GM12878 (cell line): ENCODE data around the gene ZBTB5. TPM values are rescaled to one million over a fixed set of nuclear protein-coding genes. Genes with fewer than 3 reads are reported as not detected.

Source experiments
- ATAC-seq: fragments of 200-7000 bp; cut with Tn5 transposase; 3 replicates; pipeline ENCODE4 v1.9.1; 2020; ENCODE audit warnings: mild to moderate bottlenecking, moderate library complexity
- BruUV-seq: library from RNA; stranded (reverse); fragments of 400-500 nt; replicated peaks from 2 replicates; lab custom pipeline; 2021; lab: Mats Ljungman, UMichigan
- CTCF ChIA-PET: fragments of 300-600 bp; sonication (Branson Sonifier 250); formaldehyde crosslinking; extraction: SDS; loops from one replicate; lab custom pipeline; 2021; ENCODE audit warnings: inconsistent platforms; lab: Yijun Ruan, JAX
- POLR2A ChIA-PET: fragments of 350-600 bp; formaldehyde crosslinking; extraction: SDS; loops from one replicate; lab custom pipeline; 2021; ENCODE audit warnings: inconsistent platforms; lab: Charles Lee
- RAD21 ChIA-PET: fragments of 300-600 bp; sonication (Branson Sonifier 250); formaldehyde crosslinking; loops from one replicate; lab custom pipeline; 2023; ENCODE audit warnings: antibody characterized with exemption; ENCODE audit not compliant: unreplicated experiment; lab: Charles Lee
- SMC1A ChIA-PET: fragments of 300-600 bp; sonication (Branson Sonifier 250); formaldehyde crosslinking; loops from one replicate; lab custom pipeline; 2023; ENCODE audit not compliant: unreplicated experiment, uncharacterized antibody; lab: Charles Lee
- DNase-seq: peaks from one replicate; pipeline ENCODE4 v3.0.0-alpha.2; 2011; ENCODE audit warnings: low read depth, low spot score
- FAIRE-seq: peaks from 3 replicates; lab custom pipeline; 2011; peaks lifted over from hg19 to GRCh38; lab: Jason Lieb, UNC
- H2AFZ ChIP-seq: 2 replicates; pipeline ENCODE4 v1.6.0; 2011; ENCODE audit warnings: low read depth, low read length, control low read depth; ENCODE audit not compliant: control insufficient read depth
- H3K27ac ChIP-seq: 2 replicates; pipeline ENCODE4 v1.5.1; 2011; ENCODE audit warnings: control low read depth; ENCODE audit not compliant: control insufficient read depth, insufficient read depth
- H3K27me3 ChIP-seq, 2 experiments: replicated peaks in 1 of 2; 2 replicates each; pipeline versions ENCODE4 v1.6.0 to v1.6.1; 2011; ENCODE audit warnings: low read length in 1 of 2; ENCODE audit not compliant: control insufficient read depth in 2 of 2, insufficient read depth in 2 of 2
- H3K36me3 ChIP-seq, 2 experiments: 2 replicates each; pipeline ENCODE4 v1.5.1; 2011; ENCODE audit warnings: low read length in 1 of 2; ENCODE audit not compliant: control insufficient read depth in 2 of 2, insufficient read depth in 2 of 2
- H3K4me1 ChIP-seq: 2 replicates; pipeline ENCODE4 v1.6.1; 2011; ENCODE audit warnings: mild to moderate bottlenecking, low read length, moderate library complexity, mixed read lengths; ENCODE audit not compliant: control insufficient read depth, insufficient read depth
- H3K4me2 ChIP-seq: 2 replicates; pipeline ENCODE4 v1.6.0; 2011; ENCODE audit warnings: control low read depth; ENCODE audit not compliant: control insufficient read depth, insufficient read depth
- H3K4me3 ChIP-seq: fragments of 200-600 bp; sonication (generic); 2 replicates; pipeline ENCODE4 v1.5.1; 2016
- H3K79me2 ChIP-seq: 2 replicates; pipeline ENCODE4 v1.6.0; 2011; ENCODE audit warnings: low read length; ENCODE audit not compliant: control insufficient read depth, insufficient read depth
- H3K9ac ChIP-seq: 2 replicates; pipeline ENCODE4 v1.8.0; 2011; ENCODE audit warnings: low read length, control low read depth, mixed read lengths; ENCODE audit not compliant: control insufficient read depth, insufficient read depth
- H3K9me3 ChIP-seq: replicated peaks from 3 replicates; pipeline ENCODE4 v1.5.1; 2011; ENCODE audit warnings: mild to moderate bottlenecking, low read length; ENCODE audit not compliant: control insufficient read depth, insufficient read depth
- H4K20me1 ChIP-seq: 2 replicates; pipeline ENCODE4 v1.6.0; 2011; ENCODE audit not compliant: control insufficient read depth, insufficient read depth
- CHD1 ChIP-seq: IDR thresholded peaks from 2 replicates; pipeline ENCODE4 v1.6.1; 2012; ENCODE audit warnings: low read depth, low read length, improper control_type of control experiment
- HDAC6 ChIP-seq: fragments of 200-600 bp; sonication (generic); IDR thresholded peaks from one replicate; pipeline ENCODE4 v1.8.0; 2017; ENCODE audit warnings: antibody characterized with exemption; ENCODE audit not compliant: unreplicated experiment
- NR2C2 ChIP-seq: IDR thresholded peaks from 2 replicates; pipeline ENCODE4 v1.6.1; 2011; ENCODE audit warnings: borderline replicate concordance, low read depth; ENCODE audit not compliant: control insufficient read depth, insufficient read length
- PML ChIP-seq: IDR thresholded peaks from 2 replicates; pipeline ENCODE4 v1.6.1; 2012; ENCODE audit warnings: low read length, inconsistent platforms
- POLR2AphosphoS5 ChIP-seq: IDR thresholded peaks from 2 replicates; pipeline ENCODE4 v1.6.1; 2011; ENCODE audit warnings: mild to moderate bottlenecking, low read length, inconsistent platforms
- SMARCA5 ChIP-seq: fragments of 450-650 bp; IDR thresholded peaks from 2 replicates; pipeline ENCODE4 v1.6.1; 2017; ENCODE audit warnings: mild to moderate bottlenecking
- ZNF217 ChIP-seq: fragments of 450-650 bp; IDR thresholded peaks from 2 replicates; pipeline ENCODE4 v1.6.1; 2017; ENCODE audit warnings: antibody characterized with exemption, mild to moderate bottlenecking
- WGBS: methylation state at CpG from one replicate; pipeline ENCODE4 v1.1.6; 2016; ENCODE audit warnings: low lambda C conversion rate; ENCODE audit not compliant: insufficient replicate concordance, insufficient coverage; ENCODE audit errors: missing lambda C conversion rate; 5-methylcytosine and 5-hydroxymethylcytosine counted together
- in situ Hi-C: fragments of 300-500 bp; cut with MboI; formaldehyde crosslinking; loops from 9 replicates; pipeline ENCODE4 v1.14.3; 2018; ENCODE audit warnings: mixed read lengths
- intact Hi-C: fragments of 100-400 bp; cut with micrococcal nuclease; formaldehyde crosslinking; loops from one replicate; pipeline ENCODE4 v1.14.2; 2022; ENCODE audit not compliant: unreplicated experiment
- polyA plus RNA-seq, 11 experiments: library from polyadenylated mRNA; depleted of rRNA in 4 of 11; unstranded in 6 of 11; stranded (reverse) in 5 of 11; fragments of >200 nt; fragmentation: Nextera tagmentation in 4 of 11; fragmentation: Illumina TruSeq in 1 of 11; extraction: Ambion mirVana in 4 of 11; extraction: Trizol in 1 of 11; gene quantifications; 1 replicate in 1 of 11; 2 replicates in 10 of 11; pipeline versions ENCODE4 v1.2.1 to v1.2.3, GENCODE V29; 2011 to 2016; ENCODE audit warnings: inconsistent platforms in 2 of 11, missing spikeins in 2 of 11, low read depth in 1 of 11
- total RNA-seq, 4 experiments: library from RNA; depleted of rRNA in 3 of 4; stranded (reverse); fragments of >200 nt in 3 of 4; fragmentation: Illumina TruSeq in 1 of 4; extraction: Trizol in 1 of 4; gene quantifications; 2 replicates each; pipeline versions ENCODE4 v1.2.1 to v1.2.3, GENCODE V29; 2013 to 2021
- TF ChIP-seq, protein P1 (sequence below): fragments of 450-650 bp; IDR thresholded peaks from 2 replicates; pipeline ENCODE4 v1.6.1; 2018; ENCODE audit warnings: mild to moderate bottlenecking, low read depth, moderate library complexity; ENCODE audit not compliant: partially characterized antibody

The ZBTB5 gene
- total and polyA plus RNA-seq, 10 of the 15 experiments (the other 5 are each of a cell fraction or from before 2014, with no cell fraction given) = 1.4 to 32.5 (median 12.1) TPM

DNA sequence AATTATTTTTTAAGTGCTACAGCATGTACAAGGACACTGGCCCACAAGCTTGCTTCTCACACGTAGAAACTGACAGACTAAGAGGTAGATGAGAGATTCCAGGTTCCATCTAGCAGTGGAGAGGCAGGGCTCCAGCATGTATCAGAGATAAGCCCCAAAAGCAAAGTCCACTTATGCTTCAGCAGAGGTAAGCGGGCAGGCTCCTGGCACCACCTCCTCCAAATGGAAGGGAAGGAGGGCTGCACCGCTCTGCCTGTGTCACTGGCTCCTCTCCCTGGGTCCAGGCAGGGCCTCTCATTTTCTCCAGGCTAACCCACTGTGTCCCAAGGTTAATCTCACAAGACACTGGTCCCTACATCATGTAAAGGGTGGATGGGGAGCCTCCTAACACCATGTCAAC is 26.9 kb downstream of the ZBTB5 start:
- ChIA-PET CTCF (interaction anchor here (1.0 kb wide), 1 partner anchor 22 kb away, joined by 3 read pairs; no protein-coding TSS in a partner anchor), POLR2A (no interaction called here), RAD21 (interaction anchor here (0.6 kb wide), 1 partner anchor 241 kb away, joined by 3 read pairs; no protein-coding TSS in a partner anchor), SMC1A (interaction anchor here (1.0 to 1.6 kb wide), 2 partner anchors 13 to 20 kb away, joined by 3 read pairs; no protein-coding TSS in a partner anchor)
- Histone ChIP-seq H3K9me3 (no peaks in the 10 kb centered on the region), H3K4me3 (no peak overlapping the region), H3K79me2 (no peaks in the 10 kb centered on the region; the same call in none of the 2 replicates), H3K27me3 (no peaks in the 10 kb centered on the region), H3K4me1 (no peaks in the 10 kb centered on the region), H3K27ac (no peak overlapping the region), H3K9ac (no peak overlapping the region), H3K4me2 (no peak overlapping the region), H4K20me1 (no peaks in the 10 kb centered on the region), H2AFZ (no peak overlapping the region), H3K36me3 (peaks cover 29 to 41% of the 10 kb centered on the region in 2 experiments)
- ATAC-seq = no peak
- DNase-seq = no peak
- FAIRE-seq = no peak
- intact Hi-C loops = no loop called here
- 70% methylated on average over 3 of the region's 3 CpGs for whole genome bisulfite sequencing
- TF ChIP-seq POLR2AphosphoS5 (0 out of 2 replicates have a peak, but pooled peaks have one; percentile 40), PML (no peak), ZNF217 (no peak)
- no TSS peak for BruUV-seq
- in situ Hi-C loops = no loop called here

DNA sequence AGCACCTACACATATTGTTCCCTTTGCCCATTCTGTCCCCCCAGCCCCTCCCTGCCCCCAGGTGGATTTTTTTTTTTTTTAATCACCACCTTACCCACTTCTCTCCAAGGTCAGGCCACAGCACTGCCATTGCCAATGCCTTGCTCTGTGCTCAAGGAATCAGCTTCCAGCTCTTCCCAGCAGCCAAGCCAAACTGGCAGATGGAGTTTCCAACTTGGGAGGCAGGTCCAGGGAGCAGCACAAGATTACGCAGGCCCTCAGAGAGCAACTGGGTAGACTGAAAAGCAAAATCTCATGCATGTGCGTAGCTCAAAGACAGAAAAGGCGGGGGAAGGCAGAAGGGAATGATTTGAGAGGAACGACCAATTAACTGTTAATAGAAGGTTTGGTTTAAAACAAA is 27.6 kb downstream of the ZBTB5 start:
- 97% methylated on average over 4 of the region's 4 CpGs for WGBS
- Histone ChIP-seq H2AFZ (no peak overlapping the region), H3K9me3 (no peaks in the 10 kb centered on the region), H3K27ac (no peak overlapping the region), H3K79me2 (no peaks in the 10 kb centered on the region; the same call in none of the 2 replicates), H3K27me3 (no peaks in the 10 kb centered on the region), H3K36me3 (peaks cover 30 to 41% of the 10 kb centered on the region in 2 experiments), H3K4me1 (no peaks in the 10 kb centered on the region), H3K4me3 (no peak overlapping the region), H3K4me2 (no peak overlapping the region), H3K9ac (no peak overlapping the region), H4K20me1 (no peaks in the 10 kb centered on the region)
- ATAC-seq (no peak), FAIRE-seq (no peak), DNase-seq (no peak)
- RAD21 ChIA-PET = no interaction called here
- TF ChIP-seq HDAC6 (no peak), NR2C2 (no peak), SMARCA5 (no peak), CHD1 (no peak)
- TF ChIP-seq, protein P1, sequence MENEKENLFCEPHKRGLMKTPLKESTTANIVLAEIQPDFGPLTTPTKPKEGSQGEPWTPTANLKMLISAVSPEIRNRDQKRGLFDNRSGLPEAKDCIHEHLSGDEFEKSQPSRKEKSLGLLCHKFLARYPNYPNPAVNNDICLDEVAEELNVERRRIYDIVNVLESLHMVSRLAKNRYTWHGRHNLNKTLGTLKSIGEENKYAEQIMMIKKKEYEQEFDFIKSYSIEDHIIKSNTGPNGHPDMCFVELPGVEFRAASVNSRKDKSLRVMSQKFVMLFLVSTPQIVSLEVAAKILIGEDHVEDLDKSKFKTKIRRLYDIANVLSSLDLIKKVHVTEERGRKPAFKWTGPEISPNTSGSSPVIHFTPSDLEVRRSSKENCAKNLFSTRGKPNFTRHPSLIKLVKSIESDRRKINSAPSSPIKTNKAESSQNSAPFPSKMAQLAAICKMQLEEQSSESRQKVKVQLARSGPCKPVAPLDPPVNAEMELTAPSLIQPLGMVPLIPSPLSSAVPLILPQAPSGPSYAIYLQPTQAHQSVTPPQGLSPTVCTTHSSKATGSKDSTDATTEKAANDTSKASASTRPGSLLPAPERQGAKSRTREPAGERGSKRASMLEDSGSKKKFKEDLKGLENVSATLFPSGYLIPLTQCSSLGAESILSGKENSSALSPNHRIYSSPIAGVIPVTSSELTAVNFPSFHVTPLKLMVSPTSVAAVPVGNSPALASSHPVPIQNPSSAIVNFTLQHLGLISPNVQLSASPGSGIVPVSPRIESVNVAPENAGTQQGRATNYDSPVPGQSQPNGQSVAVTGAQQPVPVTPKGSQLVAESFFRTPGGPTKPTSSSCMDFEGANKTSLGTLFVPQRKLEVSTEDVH = no peak
- CTCF ChIA-PET = interaction anchor here (0.7 kb wide), 1 partner anchor 14 kb away, joined by 3 read pairs; no protein-coding TSS in a partner anchor
- POLR2A ChIA-PET = no interaction called here
- intact Hi-C loops (no loop called here), in situ Hi-C loops (no loop called here)
- no TSS peak for BruUV-seq
- SMC1A ChIA-PET = no interaction called here
